ENCODE results near the gene ZSCAN10. TPM values are rescaled to one million over a fixed set of nuclear protein-coding genes. Genes with fewer than 3 reads are reported as not detected.

Gene ZSCAN10
- total and polyA plus RNA-seq, 2 of the 13 experiments (the other 11 are each of a cell fraction or from before 2014, with no cell fraction given) = not detected

DNA sequence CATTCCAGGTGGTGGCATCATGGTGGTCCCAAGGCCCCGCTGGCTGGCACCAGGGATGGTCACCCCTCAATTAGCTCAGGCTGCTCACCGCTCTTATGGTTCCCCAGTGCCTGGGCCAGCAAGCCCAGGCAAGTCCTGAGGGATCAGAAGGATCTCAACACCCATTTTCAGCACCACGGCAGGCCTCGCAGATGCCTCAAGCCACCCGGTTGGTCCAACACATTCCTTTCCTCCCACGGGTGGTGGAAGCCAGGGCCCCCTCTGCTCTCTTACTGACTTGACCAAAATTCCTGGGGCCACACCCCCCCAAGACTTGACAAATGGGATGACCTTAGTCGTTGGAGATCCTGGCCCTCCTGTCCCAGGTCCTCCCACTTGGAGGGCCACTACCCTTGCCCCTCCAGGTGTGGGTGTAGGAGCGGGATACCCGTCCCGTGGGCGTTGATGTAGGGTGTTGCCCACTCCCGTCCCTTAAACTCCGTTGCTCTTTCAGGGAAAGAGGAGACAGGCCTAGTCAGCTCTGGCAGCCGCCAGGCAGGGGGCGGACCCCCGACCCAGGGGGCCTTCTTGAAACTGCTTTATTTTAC lies 19.2 kb upstream of the ZSCAN10 start (continued):
- TF ChIP-seq ZNF614 (CRISPR knock-in tag; IDR thresholded peaks at IDR 0.05; ENCODE audit: borderline replicate concordance) = no peak
- no peak for TF ChIP-seq ATF3 (CRISPR knock-in tag; IDR thresholded peaks at IDR 0.05)
- TF ChIP-seq KLF12 (CRISPR knock-in tag; IDR thresholded peaks at IDR 0.05; ENCODE audit: borderline replicate concordance) = no peak
- no peak for TF ChIP-seq DNMT3B (CRISPR knock-in tag; conservative IDR thresholded peaks at IDR 0.05)
- TF ChIP-seq SP5 (CRISPR knock-in tag; IDR thresholded peaks at IDR 0.05; ENCODE audit: borderline replicate concordance, low read depth) = no peak
- TF ChIP-seq SSRP1 (CRISPR knock-in tag; IDR thresholded peaks at IDR 0.05) = no peak
- no peak for TF ChIP-seq ZNF569 (CRISPR knock-in tag; IDR thresholded peaks at IDR 0.05; ENCODE audit: borderline replicate concordance)
- TF ChIP-seq ARID2 (CRISPR knock-in tag; IDR thresholded peaks at IDR 0.05; ENCODE audit: borderline replicate concordance) = no peak

DNA sequence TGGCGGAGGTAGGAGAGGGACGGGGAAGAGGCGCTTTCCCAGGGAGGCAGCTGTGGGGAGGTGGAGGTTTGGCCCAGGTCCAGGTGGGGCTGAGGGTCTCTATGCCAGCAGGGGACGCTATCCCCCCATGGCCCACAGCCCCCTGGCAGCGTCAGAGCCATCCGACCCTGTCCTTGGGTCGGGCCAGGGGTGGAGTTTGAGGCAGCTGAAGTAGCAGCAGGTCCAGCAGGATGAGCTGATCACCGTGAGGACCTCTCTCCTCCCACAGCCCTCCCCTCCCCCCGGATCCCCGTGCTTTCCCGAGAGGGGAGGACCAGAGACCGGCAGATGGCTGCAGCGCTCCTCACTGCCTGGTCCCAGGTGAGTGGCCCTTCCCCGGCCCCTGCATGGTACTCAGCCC lies 16.5 kb upstream of the ZSCAN10 start:
- Histone ChIP-seq H3K4me3 (replicated peaks in 1 of 3; ENCODE audit: insufficient read depth in 1 of 3, low read depth in 2 of 3, low read length in 3 of 3) (no peak overlapping the region), H3K36me3 (replicated peaks in 1 of 2; ENCODE audit: control insufficient read depth in 1 of 2, insufficient read depth in 2 of 2, low read length in 2 of 2) (peaks cover 4 to 9% of the 10 kb centered on the region in 2 experiments; a peak in 4 of 5 replicates), H3K79me2 (ENCODE audit: insufficient read depth, low read length) (peaks cover 11% of the 10 kb centered on the region), H4K20me1 (ENCODE audit: insufficient read depth, low read length) (no peaks in the 10 kb centered on the region), H3K4me1 (ENCODE audit: insufficient read depth, low read length) (peaks cover 24% of the 10 kb centered on the region), H3K4me2 (ENCODE audit: low read depth, low read length) (no peak overlapping the region), H3K9ac (ENCODE audit: insufficient read depth, low read depth, low read length) (no peak overlapping the region), H3K27ac (ENCODE audit: extremely low read length, insufficient read depth, low read length) (no peak overlapping the region), H2AFZ (ENCODE audit: low read length) (no peak overlapping the region), H3K27me3 (ENCODE audit: control insufficient read depth in 1 of 2, insufficient read depth in 2 of 2, low read length in 2 of 2) (no peaks in the 10 kb centered on the region), H3K9me3 (ENCODE audit: low read length) (no peaks in the 10 kb centered on the region)
- ATAC-seq (no peak), FAIRE-seq (no peak), DNase-seq (ENCODE audit: low spot score) (no peak)
- 100% methylated on average over 1 of the region's 14 CpGs for WGBS (ENCODE audit: low lambda C conversion rate)
- in situ Hi-C loops (cut with HindIII; ENCODE audit: extremely low pct_ligation_motif_present, low pct_unique_long_range_greater_than_20kb) = no loop called here
- ChIA-PET POLR2A (interaction anchor here (1.1 kb wide), 1 partner anchor 9 kb away, joined by 3 read pairs; no protein-coding TSS in a partner anchor), CTCF (ENCODE audit: low intra/inter-chr PET ratio, low total read pairs) (no interaction called here)
- TF ChIP-seq ZSCAN29 (CRISPR knock-in tag; conservative IDR thresholded peaks at IDR 0.05) = no peak
- peak; percentile 51 for TF ChIP-seq AGO2 (optimal IDR thresholded peaks at IDR 0.05; ENCODE audit: low read depth, low read length)
- peak; percentile 29; the same call in 1 of the 2 replicates for TF ChIP-seq CTCF (CRISPR knock-in tag; IDR thresholded peaks at IDR 0.05)
- BruUV-seq (replicated peaks) = no TSS peak
- intact Hi-C loops (cut with micrococcal nuclease; ENCODE audit: unreplicated experiment) = no loop called here
